GM12874 (cell line): Measurements from ENCODE around the gene PIN4.

ENCODE experiments used
- TF ChIP-seq, protein P1 (sequence below): IDR thresholded peaks from 2 replicates; pipeline ENCODE4 v1.5.1; 2011; ENCODE audit warnings: low read depth, mild to moderate bottlenecking, control low read depth, low read length, moderate library complexity; ENCODE audit not compliant: insufficient read depth

PIN4 gene

DNA sequence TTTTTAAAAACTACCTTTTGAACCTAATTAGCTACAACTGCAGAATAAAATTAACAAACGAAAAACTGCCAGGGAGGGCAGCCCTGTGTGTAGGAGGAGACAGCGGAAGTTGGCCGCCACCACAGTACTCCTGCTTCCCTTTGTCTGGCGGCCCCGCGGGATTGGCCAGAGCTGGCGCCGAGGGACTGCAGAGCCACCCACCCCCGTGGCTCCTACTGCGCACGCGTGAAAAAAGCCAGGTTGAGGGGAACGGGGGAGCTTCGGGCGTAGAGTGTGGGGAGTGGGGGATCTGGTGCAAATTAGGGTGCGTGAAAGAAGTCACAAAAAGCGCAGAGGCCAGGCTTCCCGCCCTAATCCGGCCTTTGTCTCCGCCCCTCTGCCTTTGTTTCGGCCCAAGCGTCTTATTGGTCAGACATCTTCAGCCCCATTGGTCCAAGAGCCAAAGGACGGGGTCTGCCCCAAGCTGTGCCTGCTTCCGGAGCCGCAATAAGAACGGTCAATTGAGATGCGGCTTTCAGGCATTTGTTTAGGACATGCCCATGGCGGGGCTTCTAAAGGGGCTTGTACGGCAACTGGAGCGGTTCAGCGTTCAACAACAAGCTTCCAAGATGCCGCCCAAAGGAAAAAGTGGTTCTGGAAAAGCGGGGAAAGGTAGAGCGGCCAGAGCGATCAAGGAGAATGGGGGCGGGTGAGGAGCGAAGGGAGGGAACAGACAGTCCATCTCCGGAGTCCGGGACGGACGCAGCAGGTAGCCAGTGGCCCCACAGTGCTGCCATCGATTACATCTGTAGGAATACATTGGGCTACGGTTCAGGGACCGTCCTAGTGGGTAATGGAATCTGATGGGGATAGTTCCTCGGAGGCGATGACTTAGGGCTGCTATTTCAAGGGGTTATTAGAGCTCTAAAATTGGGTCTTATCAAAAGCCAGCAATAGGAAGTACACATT lies at the start of gene PIN4:
PIN4 (plus strand) TSS at position 580 of the 948 bp plus-strand sequence; CDS start at position 609, 29 bp downstream.
- TF ChIP-seq, protein P1, sequence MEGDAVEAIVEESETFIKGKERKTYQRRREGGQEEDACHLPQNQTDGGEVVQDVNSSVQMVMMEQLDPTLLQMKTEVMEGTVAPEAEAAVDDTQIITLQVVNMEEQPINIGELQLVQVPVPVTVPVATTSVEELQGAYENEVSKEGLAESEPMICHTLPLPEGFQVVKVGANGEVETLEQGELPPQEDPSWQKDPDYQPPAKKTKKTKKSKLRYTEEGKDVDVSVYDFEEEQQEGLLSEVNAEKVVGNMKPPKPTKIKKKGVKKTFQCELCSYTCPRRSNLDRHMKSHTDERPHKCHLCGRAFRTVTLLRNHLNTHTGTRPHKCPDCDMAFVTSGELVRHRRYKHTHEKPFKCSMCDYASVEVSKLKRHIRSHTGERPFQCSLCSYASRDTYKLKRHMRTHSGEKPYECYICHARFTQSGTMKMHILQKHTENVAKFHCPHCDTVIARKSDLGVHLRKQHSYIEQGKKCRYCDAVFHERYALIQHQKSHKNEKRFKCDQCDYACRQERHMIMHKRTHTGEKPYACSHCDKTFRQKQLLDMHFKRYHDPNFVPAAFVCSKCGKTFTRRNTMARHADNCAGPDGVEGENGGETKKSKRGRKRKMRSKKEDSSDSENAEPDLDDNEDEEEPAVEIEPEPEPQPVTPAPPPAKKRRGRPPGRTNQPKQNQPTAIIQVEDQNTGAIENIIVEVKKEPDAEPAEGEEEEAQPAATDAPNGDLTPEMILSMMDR: no peak

DNA sequence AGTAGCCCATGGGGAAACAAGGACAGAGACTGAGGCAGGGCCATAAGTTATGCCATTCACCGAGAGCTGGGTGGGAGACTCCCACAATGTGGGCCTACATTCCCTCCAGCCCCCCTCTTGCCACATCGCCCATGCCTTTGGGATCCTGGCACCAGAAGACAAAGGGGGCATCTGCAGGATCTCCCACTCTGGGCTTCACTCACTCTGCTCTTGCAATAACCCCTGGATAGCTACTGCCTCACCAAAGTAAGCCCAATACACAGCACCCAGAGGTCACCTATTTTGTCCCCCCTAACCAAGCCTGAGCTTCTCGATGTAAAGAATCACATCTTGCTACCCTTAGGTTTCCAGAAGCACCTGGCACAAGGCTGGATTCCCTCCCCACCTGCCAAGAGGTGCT lies 49.1 kb upstream of the PIN4 start:
- TF ChIP-seq, protein P1: no peak

DNA sequence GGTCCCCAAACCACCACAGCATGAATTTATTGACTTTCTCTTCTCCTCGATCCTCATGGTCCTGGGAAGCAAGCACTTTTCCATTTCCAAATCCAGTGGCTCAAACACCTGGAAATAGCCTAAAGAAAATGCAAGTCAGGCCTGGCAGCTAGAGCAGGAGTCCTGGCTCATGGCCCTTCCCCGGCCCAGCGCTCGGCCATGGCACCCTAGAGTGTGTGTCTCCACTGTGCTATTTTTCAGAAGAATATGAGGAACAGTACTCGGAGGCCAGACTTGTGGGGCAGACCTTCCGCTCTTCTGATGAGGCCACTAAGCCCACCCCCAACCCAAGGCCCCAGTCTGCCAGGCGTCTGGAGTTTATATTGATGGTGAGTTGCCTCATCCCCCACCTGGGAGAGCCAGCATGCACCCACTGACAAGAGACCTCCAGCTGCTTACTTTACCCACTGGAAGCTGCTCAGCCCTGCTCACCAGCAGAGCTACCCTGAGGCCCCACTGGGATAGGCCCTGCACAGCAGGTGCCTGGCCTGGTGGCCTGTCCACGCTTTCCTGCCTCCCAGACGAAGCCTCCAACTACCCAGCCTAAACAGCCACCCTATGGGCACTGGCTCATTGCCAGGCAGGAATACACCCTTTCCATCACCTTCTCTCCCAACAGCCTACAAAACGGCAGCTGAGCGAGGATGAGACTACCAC lies 47.6 kb upstream of the PIN4 start:
- TF ChIP-seq, protein P1: no peak

DNA sequence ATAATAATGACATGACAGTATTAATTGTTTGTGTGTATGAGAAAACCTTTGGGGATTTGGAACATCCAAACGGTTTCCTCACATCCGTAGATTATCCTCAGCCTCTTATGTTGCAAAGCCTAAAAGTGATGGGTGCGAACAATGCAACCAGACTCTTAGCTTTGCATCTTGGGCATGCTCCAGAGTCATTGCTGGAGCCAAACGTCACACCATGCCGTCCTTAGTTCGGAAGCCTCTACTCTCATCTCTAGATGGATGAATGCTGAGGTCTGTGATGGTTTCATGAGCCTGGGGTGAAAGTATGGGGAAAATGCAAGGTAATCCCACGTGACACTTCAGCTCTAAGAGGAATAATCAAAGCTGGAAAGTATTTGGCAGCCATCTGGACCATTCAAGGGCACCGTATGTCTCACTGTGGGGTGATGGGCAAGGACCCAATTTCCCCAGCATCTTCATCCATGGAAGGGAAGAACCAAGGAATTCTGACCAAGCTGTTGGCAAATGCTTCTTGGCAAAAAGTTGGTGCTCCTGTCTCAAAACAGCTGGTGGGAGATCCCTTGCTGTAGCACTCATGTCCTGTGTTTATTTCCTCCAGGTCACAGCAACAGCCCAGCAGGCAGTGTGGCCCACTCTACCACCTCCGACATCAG lies 43.6 kb upstream of the PIN4 start:
- TF ChIP-seq, protein P1: no peak

DNA sequence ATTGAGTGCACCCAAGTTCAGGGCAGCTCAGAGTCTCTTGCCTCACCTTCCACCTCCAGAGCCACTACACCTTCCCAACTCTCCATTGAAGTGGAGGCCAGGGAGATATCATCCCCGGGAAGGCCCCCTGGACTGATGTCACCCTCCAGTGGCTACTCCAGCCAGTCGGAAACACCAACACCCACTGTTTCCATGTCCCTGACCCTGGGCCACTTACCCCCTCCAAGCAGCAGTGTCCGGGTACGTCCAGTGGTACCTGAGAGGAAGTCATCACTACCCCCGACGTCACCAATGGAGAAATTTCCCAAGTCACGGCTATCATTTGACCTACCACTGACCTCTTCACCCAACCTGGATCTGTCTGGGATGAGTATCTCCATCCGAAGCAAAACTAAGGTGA lies 42.0 kb upstream of the PIN4 start:
- TF ChIP-seq, protein P1: no peak

DNA sequence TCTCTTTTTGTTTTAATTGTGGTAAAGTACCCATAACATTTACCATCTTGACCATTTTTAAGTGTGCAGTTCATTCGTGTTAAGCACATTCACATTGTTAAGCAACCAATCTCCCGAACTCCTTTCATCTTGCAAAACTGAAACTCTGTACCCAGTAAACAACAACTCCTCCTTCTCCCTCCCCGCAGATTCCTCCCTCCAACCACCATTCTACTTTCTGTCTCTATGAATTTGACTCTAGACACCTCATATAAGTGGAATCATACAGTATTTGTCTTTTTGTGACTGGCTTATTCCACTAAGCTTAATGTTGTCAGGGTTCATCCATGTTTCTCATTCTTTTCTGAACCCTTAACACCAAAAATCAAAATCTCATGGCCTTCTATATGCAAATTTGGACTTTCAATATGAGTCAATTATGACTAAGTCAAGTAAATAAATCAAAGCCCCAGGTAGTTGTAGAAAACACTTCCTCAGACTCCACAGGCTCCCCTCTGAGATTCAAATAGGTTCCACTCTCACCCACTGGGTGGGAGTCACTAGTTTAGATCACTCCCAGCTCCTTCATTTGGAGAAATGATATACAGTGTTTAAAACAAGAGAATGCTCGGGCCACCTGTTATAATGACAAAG lies 40.1 kb upstream of the PIN4 start:
- TF ChIP-seq, protein P1: no peak
